ENCODE data around the gene ERBB4.
"Not testable (repeated sequence)": the region's sequence is repeated elsewhere in the genome, so short reads cannot be mapped to it uniquely, and the experiment has no call there.

ERBB4 gene

DNA sequence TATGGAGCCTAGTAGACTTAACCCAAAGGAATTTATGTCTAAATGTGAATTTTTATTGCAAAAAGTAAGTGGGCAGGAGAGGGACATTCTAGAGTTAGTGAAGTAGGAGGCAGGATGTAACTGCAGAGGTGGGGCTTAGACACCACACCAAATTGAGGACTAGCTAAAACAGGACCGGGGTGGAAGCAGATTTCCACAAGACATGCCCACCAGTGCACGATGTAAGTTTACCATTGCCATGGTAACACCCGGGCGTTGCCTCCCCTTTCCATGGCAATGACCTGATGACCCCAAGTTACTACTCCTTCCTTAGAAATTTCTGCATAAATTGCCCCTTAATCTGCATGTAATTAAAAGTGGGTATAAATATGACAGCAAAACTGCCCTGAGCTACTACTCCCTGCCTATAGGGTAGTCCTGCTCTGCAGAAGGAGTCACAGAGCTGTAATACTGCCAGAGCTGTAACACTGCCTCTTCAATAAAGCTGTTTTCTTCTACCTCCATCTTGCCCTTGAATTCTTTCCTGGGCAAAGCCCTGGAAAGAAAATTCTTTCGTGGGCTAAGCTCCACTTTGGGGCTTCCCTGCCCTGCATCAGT, 509.7 kb downstream of the ERBB4 start:
- DNase-seq (ENCODE audit: insufficient read length, low spot score) = no peak
- no peak for FAIRE-seq

GRCh38 chr2:212027681-212028628, 510.6 kb downstream of the ERBB4 start:
- no peak for FAIRE-seq
- DNase-seq (ENCODE audit: insufficient read length, low spot score) = no peak

DNA sequence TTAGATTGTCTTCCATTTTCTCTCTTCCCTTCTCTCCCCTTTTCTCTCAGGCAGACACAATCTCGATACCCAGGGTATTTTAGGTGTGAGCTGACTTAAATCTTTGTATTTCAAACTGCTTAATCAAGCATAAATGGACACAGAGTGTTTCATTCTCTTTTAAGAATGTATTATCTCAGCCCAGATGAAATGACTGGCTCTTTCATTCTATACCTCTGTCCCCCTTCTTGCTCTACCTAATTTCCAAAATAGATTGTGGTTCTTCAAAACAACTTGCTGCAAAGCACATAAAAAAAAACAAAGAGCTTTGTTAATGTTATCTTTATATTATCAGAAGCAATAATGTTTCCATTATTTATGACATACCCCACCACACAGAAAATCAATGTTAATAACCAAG, 514.6 kb downstream of the ERBB4 start:
- DNase-seq (ENCODE audit: insufficient read length, low spot score) = no peak
- no peak for FAIRE-seq

- FAIRE-seq = no peak
Measured at GRCh38 chr2:212022966-212023365, 515.6 kb downstream of the ERBB4 start.

GRCh38 chr2:212021947-212022346, 516.7 kb downstream of the ERBB4 start:
- DNase-seq (ENCODE audit: insufficient read length, low spot score) (no peak), FAIRE-seq (no peak)

More at GRCh38 chr2:212022966-212023365, 515.6 kb downstream of the ERBB4 start:
- no peak for DNase-seq (ENCODE audit: insufficient read length, low spot score)

DNA sequence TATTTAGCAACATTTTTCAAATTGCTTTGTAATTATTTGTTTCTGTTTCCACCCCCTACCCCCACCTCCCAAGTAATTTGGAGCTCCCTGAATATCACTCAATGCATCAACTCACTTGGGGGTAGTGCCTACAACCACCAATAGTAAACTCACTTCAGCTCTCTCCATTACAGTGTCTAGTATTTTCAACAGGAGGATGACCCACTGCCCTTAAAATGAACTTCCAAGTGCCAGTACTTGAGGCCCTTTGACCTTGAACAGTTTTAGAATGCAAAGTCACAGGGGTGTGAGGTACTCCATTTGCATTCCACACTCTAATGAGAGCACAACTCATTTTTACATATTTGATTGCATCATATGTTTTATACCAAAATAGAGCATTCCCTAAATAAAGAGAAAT, 523.0 kb downstream of the ERBB4 start:
- no peak for DNase-seq (ENCODE audit: insufficient read length, low spot score)
- no peak for FAIRE-seq

DNA sequence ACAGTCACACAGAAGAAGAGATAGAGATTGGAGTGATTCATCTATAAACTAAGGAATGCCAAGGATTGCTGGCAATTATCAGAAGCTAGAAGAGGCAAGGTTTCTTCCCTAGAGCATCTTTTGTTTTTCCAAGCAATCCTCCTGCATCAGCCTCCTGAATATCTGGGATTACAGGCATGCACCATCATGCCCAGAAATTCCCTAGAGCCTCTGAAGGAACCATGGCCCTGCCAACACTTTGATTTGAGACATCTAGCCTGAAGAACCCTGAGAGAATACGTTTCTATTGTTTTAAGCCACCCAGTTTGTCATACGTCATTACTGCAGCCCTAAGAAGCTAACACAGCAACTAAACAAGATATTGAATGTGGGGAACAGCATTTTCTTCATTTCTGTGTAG, 525.0 kb downstream of the ERBB4 start:
- DNase-seq (ENCODE audit: insufficient read length, low spot score) = no peak
- FAIRE-seq = no peak

GRCh38 chr2:212010305-212010704, 528.3 kb downstream of the ERBB4 start:
- DNase-seq (ENCODE audit: insufficient read length, low spot score); FAIRE-seq: not testable (repeated sequence)

GRCh38 chr2:212007972-212008371, 530.6 kb downstream of the ERBB4 start:
- FAIRE-seq (no peak), DNase-seq (ENCODE audit: insufficient read length, low spot score) (no peak)

DNA sequence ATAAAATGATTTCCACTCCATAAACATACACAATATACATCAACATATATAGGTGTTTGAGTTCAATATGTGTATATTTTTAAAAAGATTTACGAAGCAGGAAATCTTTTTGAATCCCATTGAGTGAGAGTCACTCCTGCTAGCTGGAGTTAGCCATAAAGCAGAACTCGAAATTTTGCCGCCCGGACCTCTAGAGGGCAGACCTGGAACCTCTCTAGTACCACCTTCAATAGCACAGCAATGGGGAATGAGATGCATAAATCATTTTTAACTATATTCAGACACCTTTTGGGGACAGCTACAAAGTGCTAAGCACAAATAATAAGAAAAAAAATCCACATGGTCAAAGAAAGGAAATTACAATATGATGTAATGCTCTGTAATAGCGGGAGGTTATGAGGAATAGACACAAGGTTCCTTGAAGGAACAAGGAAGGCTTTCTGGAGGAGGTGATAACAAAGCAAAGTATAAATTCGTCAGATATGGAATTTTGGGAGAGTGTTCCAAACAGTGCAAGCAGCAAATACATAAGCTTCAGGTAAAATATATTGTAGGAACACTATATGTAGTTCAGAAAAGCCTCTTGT, 533.4 kb downstream of the ERBB4 start:
- peak; percentile 14 for DNase-seq (ENCODE audit: insufficient read length, low spot score)
- no peak for FAIRE-seq

DNA sequence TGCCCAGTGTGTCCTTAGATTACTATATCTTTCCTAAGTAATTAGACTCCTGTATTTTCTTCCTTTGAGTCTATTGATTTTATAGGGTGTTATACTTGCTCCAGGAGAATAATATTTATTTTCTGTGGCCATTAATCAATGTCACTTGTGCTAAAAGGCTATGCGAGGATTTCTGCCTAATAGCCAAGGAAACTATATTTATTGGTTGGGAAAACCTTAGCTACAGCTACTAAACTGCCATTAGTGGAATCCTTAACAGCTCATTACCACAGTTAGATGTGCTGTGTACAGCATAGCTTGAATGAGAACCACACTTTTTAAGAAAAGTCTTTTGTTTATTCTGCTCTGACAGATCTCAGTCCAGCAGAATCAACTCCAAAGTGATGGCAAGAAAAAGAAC, 537.3 kb downstream of the ERBB4 start:
- DNase-seq (ENCODE audit: insufficient read length, low spot score) (no peak), FAIRE-seq (no peak)

- FAIRE-seq = no peak
- no peak for DNase-seq (ENCODE audit: insufficient read length, low spot score)
Measured at GRCh38 chr2:211996857-211997256, 541.7 kb downstream of the ERBB4 start.

DNA sequence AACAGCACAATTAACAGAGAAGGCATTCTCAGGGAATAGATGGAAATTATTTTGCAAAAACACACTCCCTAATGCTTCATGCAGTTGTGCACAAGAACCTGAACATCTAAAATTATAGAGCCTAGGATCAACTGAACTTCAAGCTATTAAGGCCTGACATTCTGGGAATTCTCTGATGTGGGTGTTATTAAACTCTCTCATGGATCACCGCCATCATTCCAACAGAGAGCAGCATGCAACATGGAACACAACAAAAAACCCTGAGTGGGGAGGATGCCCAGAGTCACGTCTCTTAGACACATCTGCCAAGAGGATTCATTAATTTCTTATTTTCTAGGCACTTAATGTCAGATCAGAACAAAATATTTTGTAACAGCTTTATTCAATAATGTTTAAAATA, 543.8 kb downstream of the ERBB4 start:
- FAIRE-seq (no peak), DNase-seq (ENCODE audit: insufficient read length, low spot score) (no peak)

DNA sequence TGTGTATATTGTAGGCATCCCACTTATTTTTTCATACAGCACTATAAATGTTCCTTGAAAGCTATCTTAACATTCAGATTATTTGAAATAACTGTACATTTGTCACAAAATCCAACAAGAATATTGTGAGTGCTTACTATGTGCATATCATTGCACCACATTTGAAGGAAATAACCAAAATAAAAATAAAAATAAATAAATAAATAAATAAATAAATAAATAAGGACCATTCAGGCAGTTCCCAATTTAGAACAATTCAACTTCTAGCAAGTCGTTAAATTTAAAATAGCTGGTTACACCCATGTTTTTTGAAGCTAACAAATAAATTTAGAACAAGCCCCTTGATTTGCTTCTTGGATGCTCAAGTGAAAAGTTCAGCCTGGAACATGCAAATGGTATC, 548.3 kb downstream of the ERBB4 start:
- FAIRE-seq = no peak
- DNase-seq (ENCODE audit: insufficient read length, low spot score) = no peak

- DNase-seq (ENCODE audit: insufficient read length, low spot score) = no peak
- no peak for FAIRE-seq
Measured at GRCh38 chr2:211986313-211986712, 552.3 kb downstream of the ERBB4 start.

DNA sequence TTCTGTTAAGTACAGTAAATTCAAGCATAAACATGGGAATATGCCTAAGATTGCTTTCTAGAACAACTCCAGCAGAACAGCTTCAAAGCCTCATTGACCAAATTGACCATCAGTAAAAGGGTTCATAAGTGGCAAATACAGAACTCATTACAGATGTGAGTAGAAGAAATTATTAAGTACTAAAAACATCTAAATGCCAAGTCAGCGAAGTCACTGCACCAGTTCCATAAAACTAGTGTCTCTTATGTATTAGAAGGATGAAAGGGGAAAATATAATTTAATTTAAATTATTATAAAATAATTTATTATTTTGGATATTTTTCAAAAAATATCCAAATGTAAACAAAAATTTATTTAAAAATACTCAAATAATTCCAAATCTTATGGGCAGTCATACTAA, 553.2 kb downstream of the ERBB4 start:
- FAIRE-seq (no peak), DNase-seq (ENCODE audit: insufficient read length, low spot score) (no peak)

- no peak for FAIRE-seq
- DNase-seq (ENCODE audit: insufficient read length, low spot score) = no peak
Measured at GRCh38 chr2:211982162-211982561, 556.4 kb downstream of the ERBB4 start.

DNA sequence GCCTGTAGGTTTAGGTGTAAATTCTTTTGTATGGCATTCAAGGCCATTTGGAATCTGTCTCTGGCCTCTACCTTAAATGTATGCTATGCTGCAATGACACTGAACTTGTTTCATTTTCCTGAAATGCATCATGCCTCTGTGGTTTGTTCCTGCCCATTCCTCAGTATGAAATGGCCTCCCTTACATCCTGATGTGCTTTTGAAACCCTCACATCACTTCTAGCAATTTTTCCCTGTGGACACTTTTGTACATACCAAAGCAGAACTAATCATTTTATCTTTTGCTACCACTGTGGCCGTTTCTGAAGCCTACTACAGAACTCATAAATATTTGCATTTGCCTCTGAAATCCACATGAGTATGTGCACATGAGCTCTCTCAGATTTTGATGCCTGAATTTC, 557.2 kb downstream of the ERBB4 start:
- no peak for FAIRE-seq
- DNase-seq (ENCODE audit: insufficient read length, low spot score) = no peak

- no peak for DNase-seq (ENCODE audit: insufficient read length, low spot score)
Measured at GRCh38 chr2:211976076-211976475, 562.5 kb downstream of the ERBB4 start.

DNA sequence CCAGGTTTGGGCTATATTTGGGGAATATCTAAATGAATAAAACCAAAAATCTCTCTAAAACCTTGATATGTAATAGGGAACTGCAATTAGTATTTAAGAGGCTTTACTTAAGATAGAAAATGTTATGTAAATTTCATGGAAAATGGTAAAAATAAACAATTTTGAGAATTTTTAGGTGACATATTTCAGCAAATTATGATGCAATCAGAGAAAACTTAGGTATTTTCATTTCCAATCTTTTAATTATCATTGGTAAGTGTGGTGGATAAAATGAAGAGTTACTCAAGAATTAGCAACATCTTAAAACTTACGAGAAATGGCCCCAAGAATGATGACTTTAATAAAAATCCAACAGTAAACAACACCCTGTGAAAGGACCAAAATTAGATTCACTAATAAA, 571.4 kb downstream of the ERBB4 start:
- DNase-seq (ENCODE audit: insufficient read length, low spot score) (no peak), FAIRE-seq (no peak)

More at GRCh38 chr2:211976076-211976475, 562.5 kb downstream of the ERBB4 start:
- FAIRE-seq = no peak

- DNase-seq (ENCODE audit: insufficient read length, low spot score) (no peak), FAIRE-seq (no peak)
Measured at GRCh38 chr2:211963969-211964368, 574.6 kb downstream of the ERBB4 start.

DNA sequence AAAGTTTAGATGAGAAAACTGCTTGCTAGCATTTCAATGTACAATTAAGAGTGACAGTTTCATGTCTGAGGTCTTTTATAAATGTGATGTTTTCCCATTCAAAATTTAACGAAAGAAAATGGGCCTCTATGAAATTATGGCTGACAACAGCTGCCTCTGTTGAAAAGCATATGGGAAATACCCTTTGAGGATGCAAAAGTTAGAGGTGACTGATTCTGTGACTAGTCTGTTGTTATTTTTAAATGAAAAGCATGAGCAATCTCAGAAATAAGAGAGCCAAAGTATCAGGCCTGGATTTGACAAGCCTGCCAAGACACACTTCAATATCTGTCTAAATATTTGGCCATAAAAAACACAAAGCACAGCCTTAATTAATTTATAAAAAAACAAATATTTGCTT, 580.8 kb downstream of the ERBB4 start:
- FAIRE-seq (no peak), DNase-seq (ENCODE audit: insufficient read length, low spot score) (no peak)
